Gastroesophageal sphincter (tissue), 3 donors: ENCODE measurements around the gene FAM83F.

Source experiments
- POLR2A ChIP-seq, 2 donors: fragments of 450-650 bp; IDR thresholded peaks; one replicate each; pipeline ENCODE4 v1.6.1; 2017; ENCODE audit warnings: antibody characterized with exemption in 2 of 2, mild to moderate bottlenecking in 2 of 2, moderate library complexity in 1 of 2
- POLR2AphosphoS5 ChIP-seq: sonication (generic); formaldehyde crosslinking; IDR thresholded peaks from one replicate; pipeline ENCODE4 v1.6.1; 2017; ENCODE audit warnings: antibody characterized with exemption
- TF ChIP-seq, protein P1 (sequence below), 4 experiments: fragments of 200-600 bp in 2 of 4; fragments of 450-650 bp in 2 of 4; sonication (generic) in 1 of 4; IDR thresholded peaks; one replicate each; pipeline ENCODE4 v1.5.1; 2017 to 2019; ENCODE audit warnings: antibody characterized with exemption in 4 of 4, mild to moderate bottlenecking in 2 of 4, moderate library complexity in 2 of 4

DNA sequence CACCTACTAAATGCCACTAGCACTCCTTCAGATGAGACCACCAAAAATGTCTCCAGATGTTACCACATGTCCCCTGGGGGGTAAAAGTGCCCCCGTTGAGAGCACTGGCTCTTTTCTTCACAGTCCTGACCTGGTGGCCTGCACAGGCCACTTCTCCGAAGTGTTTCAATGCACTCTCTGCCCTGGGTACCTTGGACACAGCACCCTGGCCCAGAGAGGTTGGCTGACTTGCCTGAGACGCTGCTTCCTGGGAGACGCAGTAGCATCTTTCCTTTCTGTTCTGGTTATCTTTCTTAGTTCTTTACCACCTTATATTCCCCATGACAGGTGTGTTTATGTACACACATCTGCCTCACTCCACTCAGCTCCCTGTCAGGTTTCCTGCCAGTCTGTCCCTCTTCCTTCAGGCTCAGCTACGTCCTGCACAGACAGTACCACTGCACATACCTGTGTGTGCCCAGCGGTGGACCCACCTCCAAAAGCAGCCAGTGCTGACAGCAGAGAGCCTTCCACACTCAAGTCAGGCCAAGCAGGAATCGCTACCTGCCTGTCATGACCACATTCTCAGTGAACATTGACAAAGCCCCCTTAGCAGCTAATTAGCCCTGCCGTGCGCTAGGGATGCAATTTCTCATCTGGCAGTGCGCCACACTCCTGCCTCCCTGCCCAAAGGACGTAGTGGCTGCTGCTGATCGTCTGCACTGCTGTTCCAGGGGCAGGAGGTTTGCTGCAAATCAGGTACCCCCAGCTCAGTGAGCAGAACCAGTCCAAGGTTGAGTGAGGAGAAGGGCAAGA lies 39.0 kb downstream of the FAM83F start:
- TF ChIP-seq, protein P1, sequence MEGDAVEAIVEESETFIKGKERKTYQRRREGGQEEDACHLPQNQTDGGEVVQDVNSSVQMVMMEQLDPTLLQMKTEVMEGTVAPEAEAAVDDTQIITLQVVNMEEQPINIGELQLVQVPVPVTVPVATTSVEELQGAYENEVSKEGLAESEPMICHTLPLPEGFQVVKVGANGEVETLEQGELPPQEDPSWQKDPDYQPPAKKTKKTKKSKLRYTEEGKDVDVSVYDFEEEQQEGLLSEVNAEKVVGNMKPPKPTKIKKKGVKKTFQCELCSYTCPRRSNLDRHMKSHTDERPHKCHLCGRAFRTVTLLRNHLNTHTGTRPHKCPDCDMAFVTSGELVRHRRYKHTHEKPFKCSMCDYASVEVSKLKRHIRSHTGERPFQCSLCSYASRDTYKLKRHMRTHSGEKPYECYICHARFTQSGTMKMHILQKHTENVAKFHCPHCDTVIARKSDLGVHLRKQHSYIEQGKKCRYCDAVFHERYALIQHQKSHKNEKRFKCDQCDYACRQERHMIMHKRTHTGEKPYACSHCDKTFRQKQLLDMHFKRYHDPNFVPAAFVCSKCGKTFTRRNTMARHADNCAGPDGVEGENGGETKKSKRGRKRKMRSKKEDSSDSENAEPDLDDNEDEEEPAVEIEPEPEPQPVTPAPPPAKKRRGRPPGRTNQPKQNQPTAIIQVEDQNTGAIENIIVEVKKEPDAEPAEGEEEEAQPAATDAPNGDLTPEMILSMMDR (IDR thresholded peaks at IDR 0.05): no peak
- TF ChIP-seq POLR2A (IDR thresholded peaks at IDR 0.05) (no peak), POLR2AphosphoS5 (no peak)
